Activated CD4-positive, alpha-beta T cell treated with anti-CD3 and anti-CD28 coated beads, Interleukin-2, Interleukin-6, amounts not matched to agents 100 ng/mL and 50 ng/mL, durations not matched to agents 16 hours and 8 hours (primary cell): ENCODE measurements around the gene PRR18.
A peak's percentile ranks its signal among the peaks of the same experiment; 100 is the strongest.

ENCODE experiments used
- DNase-seq: peaks from one replicate; pipeline ENCODE4 v3.0.0-alpha.2; 2020

Gene PRR18

DNA sequence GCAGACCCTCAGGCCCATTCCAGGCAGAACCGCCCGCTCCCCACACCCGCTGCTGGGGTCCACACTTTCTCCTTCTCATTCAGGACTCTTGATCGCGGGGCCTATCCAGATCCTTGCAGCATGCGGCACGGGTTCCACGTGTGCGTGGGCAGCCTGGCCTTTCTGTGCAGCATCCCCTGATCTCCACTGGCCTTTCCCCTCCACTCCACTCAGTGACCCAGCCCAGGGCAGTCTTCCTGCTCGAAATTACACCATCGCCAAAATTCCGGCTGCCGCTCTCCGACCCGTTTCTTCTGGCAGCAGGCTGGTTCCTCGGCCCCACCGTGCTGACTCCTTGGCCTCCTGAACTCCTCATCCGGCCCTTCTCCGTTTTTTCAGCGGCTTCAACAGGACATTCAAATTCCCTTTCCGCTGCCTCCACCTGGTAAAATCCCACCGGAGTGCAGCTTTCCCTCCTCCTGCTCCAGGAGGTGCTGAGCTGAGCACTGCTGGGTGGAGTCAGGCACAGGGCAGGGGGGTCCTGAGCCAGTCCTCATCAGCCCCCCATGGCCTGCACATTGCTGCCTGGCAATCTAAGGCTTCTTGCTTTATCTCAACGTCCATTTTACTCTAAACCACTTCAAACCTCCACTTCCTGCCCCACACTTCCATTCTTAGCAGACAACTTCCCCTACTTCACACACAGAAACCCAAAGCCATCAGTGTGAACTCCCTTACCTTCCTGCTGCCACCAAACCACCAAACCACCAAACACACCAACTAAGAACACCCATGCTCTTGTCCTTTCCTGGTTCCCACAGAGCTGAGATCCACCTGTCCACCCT lies 25.2 kb upstream of the PRR18 start:
- DNase-seq: peak; percentile 71

- no peak for DNase-seq
Observed at GRCh38 chr6:166331503-166332415, 23.6 kb upstream of the PRR18 start.

GRCh38 chr6:166330612-166331011 lies 22.4 kb upstream of the PRR18 start:
- DNase-seq: no peak

DNA sequence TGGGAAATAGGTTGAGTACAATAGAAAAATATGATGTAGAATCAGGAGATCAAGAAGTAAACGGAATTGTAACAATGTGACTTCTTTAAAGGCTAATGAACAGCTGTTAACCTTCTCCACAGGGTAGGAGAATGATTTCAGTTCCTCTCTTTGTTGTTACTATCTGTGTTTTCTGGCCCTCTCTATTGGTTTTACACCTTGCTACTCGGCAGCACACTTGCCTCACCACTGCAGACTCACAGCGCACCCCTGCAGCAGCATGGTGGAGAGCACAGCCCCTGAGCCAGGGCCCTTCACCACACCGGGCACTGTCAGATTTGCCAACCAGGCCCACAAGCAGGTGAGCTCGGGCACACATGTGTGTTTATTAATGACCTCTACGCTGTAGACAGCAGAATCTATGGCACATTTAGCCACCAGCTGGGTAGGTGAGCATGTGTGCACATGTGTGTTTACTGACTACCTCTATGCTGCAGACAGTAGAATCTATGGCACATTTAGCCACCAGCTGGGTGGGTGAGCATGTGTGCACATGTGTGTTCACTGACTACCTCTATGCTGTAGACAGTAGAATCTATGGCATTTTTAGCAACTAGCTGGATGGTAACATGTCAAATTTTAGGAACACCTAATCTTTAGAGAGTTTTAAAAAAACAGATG lies 17.3 kb upstream of the PRR18 start:
- DNase-seq: no peak

- DNase-seq: no peak
Observed at GRCh38 chr6:166323395-166323794, 15.2 kb upstream of the PRR18 start.

- DNase-seq: no peak
Observed at GRCh38 chr6:166318649-166319600, 10.7 kb upstream of the PRR18 start.

DNA sequence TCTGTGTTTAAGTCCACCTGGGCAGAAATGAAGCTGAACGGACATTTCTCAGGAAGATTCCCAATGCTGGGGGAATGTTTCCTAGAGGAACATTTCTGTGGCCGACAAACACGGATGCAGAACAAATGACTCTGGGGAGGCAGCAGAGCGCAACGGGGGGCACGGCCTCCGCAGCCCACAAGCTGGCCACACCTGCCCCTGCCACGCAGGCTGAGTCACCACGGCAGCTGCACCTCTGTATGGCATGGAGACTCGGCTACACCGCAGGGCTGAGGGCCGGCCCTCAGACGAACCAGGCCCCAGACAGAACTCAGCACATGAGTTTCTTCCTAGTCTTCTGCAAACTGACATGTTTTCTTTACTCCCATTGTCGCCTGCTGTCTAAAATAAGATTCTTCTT lies 10.0 kb upstream of the PRR18 start:
- DNase-seq: no peak

GRCh38 chr6:166317261-166318212 lies 9.3 kb upstream of the PRR18 start:
- DNase-seq: no peak

DNA sequence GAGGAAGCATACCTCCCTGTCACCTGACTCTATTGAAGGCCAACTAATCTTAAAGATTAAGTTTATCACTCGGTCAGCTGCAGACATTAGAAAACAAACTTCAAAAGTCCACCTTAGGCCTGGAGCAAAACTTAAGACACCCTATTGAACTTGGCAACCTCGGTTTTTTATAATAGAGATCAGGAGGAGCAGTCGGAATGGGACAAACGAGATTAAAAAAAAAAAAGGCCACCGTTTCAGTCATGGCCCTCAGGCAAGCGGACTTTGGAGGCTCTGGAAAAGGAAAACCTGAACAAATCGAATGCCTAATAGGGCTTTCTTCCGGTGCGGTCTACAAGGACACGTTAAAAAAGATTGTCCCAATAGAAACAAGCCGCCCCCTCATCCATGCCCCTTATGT lies 7.2 kb upstream of the PRR18 start:
- DNase-seq: no peak

- no peak for DNase-seq
Observed at GRCh38 chr6:166314454-166314853, 6.3 kb upstream of the PRR18 start.

GRCh38 chr6:166313255-166314070 lies 5.3 kb upstream of the PRR18 start:
- DNase-seq: peak; percentile 74

GRCh38 chr6:166312832-166313231 lies 4.6 kb upstream of the PRR18 start:
- no peak for DNase-seq

GRCh38 chr6:166310634-166311033 lies 2.4 kb upstream of the PRR18 start:
- DNase-seq: no peak

- no peak for DNase-seq
Observed at GRCh38 chr6:166309977-166310376, 1.8 kb upstream of the PRR18 start.

DNA sequence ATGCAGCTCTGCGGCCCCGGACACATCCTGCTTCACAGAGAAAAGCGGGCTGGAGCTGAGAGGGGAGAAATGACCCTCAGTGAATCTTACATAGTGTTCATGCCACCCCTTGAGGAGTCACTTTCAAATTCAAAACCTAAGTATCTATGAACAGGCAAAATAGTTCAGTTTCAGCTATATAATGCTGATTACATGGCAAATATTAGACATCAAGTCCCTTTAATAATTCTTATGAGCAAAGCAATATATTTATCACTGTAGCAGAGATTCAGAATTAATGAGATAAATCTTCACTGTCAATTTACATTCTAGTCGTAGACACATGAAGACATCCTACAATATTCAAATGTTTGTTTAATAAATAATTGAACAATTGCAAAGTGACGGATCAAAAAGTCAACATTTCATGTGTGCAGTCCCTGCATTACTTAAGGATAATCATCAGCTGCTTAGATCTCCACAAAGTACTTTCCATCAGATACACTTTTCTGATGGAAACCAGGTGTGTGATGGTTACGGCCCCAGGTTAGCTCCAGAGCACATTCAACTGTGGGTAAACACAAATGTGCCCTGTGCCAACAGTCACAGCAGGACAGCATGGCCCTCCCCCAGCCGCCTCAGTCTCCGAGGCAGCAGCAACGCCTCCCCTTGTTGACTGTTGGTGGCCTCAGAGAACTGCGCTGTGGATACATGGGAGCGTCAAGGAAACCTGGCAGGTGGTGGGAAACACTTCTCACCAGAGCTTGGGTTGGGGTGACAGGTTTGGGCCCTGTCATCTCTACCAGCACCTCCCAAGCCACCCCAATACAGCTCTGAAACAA lies 787 bp upstream of the PRR18 start:
- no peak for DNase-seq

- DNase-seq: no peak
Observed at GRCh38 chr6:166307082-166308032, 835 bp downstream of the PRR18 start.

GRCh38 chr6:166306378-166307081 lies 1.7 kb downstream of the PRR18 start:
- no peak for DNase-seq
